ENCODE results near the gene KSR1. TPM values are rescaled to one million over a fixed set of nuclear protein-coding genes. Genes with fewer than 3 reads are reported as not detected.

The KSR1 gene
- total RNA-seq, 6 experiments from 2014 or later = 1.9 to 4.9 (median 3.6) TPM

DNA sequence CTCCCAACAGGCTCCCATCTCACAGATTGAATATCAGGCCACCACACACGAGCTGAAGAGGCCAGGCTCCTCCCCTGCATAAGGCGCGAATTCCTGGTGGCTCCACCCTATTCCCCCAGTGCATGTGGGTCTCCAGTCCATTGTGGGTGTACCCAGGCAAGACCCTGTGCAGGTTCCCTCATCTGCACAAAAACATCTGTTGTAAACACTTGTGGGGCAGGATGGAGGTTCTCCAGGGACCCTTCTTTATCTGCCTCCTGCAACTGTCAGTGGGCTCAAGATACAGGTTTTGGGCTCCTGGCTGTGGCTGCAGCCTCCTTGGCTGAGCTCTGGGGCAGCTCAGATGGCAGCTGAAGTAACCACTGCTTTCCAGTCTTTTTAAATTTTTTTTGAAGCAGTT is 157.2 kb downstream of the KSR1 start:
- H3K4me3 Mint-ChIP-seq = no peak overlapping the region
- TF ChIP-seq CTCF (IDR thresholded peaks at IDR 0.05) = no peak
- no peaks in the 10 kb centered on the region for H3K9me3 Mint-ChIP-seq
- no peak for DNase-seq
- H3K4me1 Mint-ChIP-seq (ENCODE audit: low read depth) = 0 out of 2 replicates have a peak, but pooled peaks cover under 1% of the 10 kb centered on the region
- H3K27ac Mint-ChIP-seq = no peak overlapping the region
- no peaks in the 10 kb centered on the region; the same call in none of the 2 replicates for H3K27me3 Mint-ChIP-seq (ENCODE audit: insufficient read depth)
- no peaks in the 10 kb centered on the region for H3K36me3 Mint-ChIP-seq (ENCODE audit: low read depth)

DNA sequence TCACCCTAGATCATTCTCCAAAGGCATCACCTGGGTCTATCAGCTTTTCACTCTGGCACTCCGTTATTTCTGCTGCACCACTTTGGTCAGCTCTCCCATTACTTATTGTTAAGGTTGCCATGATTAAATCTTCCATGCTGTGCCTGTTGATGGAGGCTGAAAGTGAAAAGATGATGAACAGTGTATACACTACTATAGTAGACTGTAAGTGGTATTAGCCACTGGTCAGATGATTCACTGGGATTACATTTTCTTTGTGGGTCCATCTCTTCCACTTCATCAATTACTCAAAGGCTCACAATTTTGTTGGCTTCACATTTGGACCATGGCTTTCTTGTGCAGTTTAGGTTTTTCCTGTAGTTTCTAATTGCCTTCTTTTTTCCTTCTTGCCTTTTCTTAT is 158.9 kb downstream of the KSR1 start:
- TF ChIP-seq CTCF (IDR thresholded peaks at IDR 0.05) = no peak
- no peak for DNase-seq
- Mint-ChIP-seq H3K36me3 (ENCODE audit: low read depth) (no peaks in the 10 kb centered on the region), H3K27me3 (ENCODE audit: insufficient read depth) (no peaks in the 10 kb centered on the region; the same call in 1 of the 2 replicates), H3K9me3 (no peaks in the 10 kb centered on the region), H3K4me3 (no peak overlapping the region), H3K27ac (no peak overlapping the region), H3K4me1 (ENCODE audit: low read depth) (no peaks in the 10 kb centered on the region)

DNA sequence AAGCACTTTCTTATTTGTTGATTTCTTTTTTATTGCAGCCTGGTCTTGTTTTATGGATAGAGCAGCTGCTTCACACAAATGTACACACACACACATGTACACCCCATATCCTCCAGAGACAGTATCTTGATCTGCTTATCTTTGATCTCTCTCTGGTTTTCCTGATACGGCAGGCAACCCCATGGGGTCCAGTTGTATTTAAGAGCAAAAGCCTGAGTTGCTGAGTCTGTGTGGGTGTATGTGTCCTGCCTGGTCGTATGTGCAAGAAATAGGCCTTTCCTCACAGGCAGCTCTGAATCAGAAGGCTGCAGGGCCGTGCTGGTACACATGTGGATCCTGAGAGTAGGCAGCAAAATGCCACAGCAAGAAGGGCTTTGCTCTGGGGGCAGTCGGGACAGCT is 160.2 kb downstream of the KSR1 start:
- Mint-ChIP-seq H3K36me3 (ENCODE audit: low read depth) (no peaks in the 10 kb centered on the region), H3K27ac (no peak overlapping the region)
- no peak for DNase-seq

DNA sequence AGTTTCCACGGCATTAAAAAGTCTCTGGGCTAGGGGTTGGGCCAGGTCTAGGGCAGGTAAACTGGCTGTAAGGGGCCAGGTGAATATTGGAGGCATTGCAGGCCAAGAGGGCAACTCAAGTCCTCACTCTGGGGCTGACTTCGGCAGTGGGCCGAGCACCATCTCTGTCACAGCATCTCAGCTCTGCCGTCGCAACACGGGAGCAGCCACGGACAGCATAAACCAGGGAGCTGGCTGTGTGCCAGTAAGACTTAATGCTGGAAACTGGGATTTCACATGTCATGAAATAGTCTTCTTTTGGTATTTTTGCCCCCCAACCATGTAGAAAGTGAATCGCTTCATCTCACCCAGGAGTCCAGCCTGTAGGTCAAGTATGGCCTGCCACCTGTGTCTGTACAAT is 162.2 kb downstream of the KSR1 start:
- no peaks in the 10 kb centered on the region; the same call in none of the 2 replicates for H3K27me3 Mint-ChIP-seq (ENCODE audit: insufficient read depth)
- no peaks in the 10 kb centered on the region; the same call in 1 of the 2 replicates for H3K36me3 Mint-ChIP-seq (ENCODE audit: low read depth)
- no peak overlapping the region for H3K27ac Mint-ChIP-seq
- no peaks in the 10 kb centered on the region for H3K4me1 Mint-ChIP-seq (ENCODE audit: low read depth)
- no peak for DNase-seq
- no peaks in the 10 kb centered on the region for H3K9me3 Mint-ChIP-seq
- H3K4me3 Mint-ChIP-seq = no peak overlapping the region
- no peak for TF ChIP-seq CTCF (IDR thresholded peaks at IDR 0.05)

More for the DNA sequence above, 160.2 kb downstream of the KSR1 start:
- no peaks in the 10 kb centered on the region; the same call in none of the 2 replicates for H3K27me3 Mint-ChIP-seq (ENCODE audit: insufficient read depth)
- TF ChIP-seq CTCF (IDR thresholded peaks at IDR 0.05) = no peak
- no peaks in the 10 kb centered on the region for H3K9me3 Mint-ChIP-seq
- H3K4me3 Mint-ChIP-seq = no peak overlapping the region
- H3K4me1 Mint-ChIP-seq (ENCODE audit: low read depth) = no peaks in the 10 kb centered on the region

DNA sequence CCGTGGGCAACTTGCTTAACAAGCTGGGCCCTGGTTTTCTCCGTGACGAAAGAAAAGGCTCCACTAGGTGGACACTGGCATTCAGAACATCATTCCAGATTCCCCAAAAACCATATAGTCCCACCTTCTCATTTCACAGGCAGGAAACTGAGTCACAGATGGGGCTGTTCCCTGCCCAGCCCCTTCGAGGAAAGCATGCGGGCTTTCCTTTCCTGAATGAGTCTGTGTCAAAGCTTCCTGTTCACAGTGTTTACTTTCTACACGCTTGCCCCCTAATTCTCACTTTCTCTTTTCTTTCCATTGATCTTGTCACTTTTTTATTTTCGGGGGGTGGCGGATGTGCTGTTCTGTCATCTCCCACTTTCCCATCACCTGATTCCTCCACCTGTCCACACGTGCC is 164.5 kb downstream of the KSR1 start:
- Mint-ChIP-seq H3K4me1 (ENCODE audit: low read depth) (no peaks in the 10 kb centered on the region), H3K4me3 (no peak overlapping the region), H3K27me3 (ENCODE audit: insufficient read depth) (no peaks in the 10 kb centered on the region; the same call in none of the 2 replicates), H3K27ac (no peak overlapping the region), H3K9me3 (no peaks in the 10 kb centered on the region), H3K36me3 (ENCODE audit: low read depth) (no peaks in the 10 kb centered on the region; the same call in 1 of the 2 replicates)
- TF ChIP-seq CTCF (IDR thresholded peaks at IDR 0.05) = no peak
- DNase-seq = no peak

DNA sequence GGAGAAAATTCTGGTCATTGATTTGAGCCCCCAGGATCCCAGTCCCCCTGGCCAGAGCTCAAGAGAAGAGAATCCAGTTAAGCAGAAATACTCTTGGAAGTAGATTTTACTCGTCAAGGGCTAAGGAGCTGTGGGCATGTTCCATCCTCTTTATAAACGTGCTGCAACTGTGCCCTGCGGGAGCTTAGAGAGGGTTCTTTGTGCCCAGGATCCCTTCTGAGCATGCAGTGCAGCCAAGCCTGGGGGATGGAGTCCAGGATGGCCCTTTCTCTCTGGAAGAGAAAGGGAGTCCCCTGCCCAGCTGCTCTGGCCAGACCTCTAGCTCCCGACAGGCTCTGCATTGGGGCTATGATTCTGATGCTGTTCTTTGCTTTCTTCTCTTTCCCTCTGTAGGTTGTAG is 165.3 kb downstream of the KSR1 start:
- no peaks in the 10 kb centered on the region; the same call in 1 of the 2 replicates for H3K36me3 Mint-ChIP-seq (ENCODE audit: low read depth)
- H3K27ac Mint-ChIP-seq = no peak overlapping the region
- no peak for TF ChIP-seq CTCF (IDR thresholded peaks at IDR 0.05)
- H3K4me3 Mint-ChIP-seq = no peak overlapping the region
- no peak for DNase-seq
- no peaks in the 10 kb centered on the region for H3K9me3 Mint-ChIP-seq
- peaks cover 4% of the 10 kb centered on the region for H3K27me3 Mint-ChIP-seq (ENCODE audit: insufficient read depth)
- no peaks in the 10 kb centered on the region for H3K4me1 Mint-ChIP-seq (ENCODE audit: low read depth)
